SKM-1 treated with dmso at 0.1 percent for 144 hours (cell line): ENCODE data around the gene CST6.

ENCODE experiments used
- DNase-seq: peaks from one replicate; lab custom pipeline; 2025; ENCODE audit not compliant: unreplicated experiment; lab: John Stamatoyannopoulos, UW

Gene CST6

DNA sequence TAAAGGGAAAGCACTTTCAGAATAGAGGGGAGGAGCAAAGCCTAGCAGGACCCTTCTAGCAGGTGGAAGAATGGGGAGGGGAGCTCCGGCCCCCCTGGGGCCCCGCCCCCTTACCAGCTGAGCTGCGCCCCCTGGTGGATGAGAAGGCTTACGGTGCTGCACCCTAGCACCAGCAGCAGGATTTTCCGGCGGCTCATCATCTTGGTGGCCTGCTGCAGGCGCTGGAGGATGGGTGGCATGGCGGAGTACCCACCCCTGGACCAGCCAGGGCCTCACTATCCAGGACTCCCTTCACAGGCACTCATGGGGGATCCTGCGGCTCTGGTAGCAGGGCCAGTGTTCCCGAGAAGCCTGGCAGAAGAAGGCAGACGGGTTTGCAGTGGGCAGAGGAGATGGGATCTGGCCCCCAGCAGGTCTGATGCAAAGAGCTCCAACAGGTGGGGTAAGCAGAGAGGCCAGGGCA, 33.4 kb downstream of the CST6 start:
- peak; percentile 53 for DNase-seq

GRCh38 chr11:66046901-66047300, 35.1 kb downstream of the CST6 start:
- DNase-seq: no peak

DNA sequence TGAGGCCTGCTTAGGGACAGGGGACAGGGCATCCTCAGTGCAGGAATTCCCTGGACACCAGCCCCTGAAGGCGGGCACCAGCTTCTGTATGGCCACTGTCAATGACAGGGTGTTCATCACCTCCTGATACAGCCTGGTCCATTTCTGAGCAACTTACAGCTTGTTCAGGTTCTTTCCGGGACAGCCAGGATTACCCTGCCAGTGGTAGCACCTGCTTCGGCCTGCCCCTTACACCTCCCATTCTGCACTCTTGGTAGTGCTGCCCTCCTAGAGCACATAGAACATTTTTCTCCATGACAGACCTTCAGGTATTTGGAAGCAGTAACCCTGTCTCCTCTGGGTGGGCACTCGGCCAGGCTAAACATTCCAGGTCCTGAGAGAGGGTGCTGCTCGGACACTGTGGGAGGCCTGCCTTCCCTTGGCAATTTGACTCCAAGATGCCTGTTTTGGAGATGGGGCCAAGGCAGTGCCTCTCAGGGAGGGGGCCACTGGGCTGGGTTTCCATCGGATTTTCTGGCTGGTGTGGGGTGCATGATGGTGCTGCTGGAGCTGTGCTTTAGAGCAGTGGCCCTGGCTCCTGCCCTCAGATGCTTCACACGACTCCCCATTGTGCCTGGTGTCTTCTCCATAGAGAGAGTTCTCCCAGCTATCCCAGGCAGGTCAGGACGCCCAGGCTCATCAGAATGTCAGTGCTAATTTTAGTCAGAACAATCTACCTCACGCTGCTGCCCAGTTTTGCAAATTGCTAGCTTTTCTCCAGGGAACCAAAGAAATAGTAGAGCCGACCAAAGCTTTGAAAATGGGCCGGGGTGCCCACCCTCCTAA, 35.9 kb downstream of the CST6 start:
- DNase-seq: no peak

GRCh38 chr11:66048547-66049323, 36.9 kb downstream of the CST6 start, which contains the start of gene GAL3ST3:
Gene GAL3ST3, minus strand, starts transcription at chr11:66049161. Its CDS starts 3,746 bp downstream, at chr11:66045415.
- no peak for DNase-seq

DNA sequence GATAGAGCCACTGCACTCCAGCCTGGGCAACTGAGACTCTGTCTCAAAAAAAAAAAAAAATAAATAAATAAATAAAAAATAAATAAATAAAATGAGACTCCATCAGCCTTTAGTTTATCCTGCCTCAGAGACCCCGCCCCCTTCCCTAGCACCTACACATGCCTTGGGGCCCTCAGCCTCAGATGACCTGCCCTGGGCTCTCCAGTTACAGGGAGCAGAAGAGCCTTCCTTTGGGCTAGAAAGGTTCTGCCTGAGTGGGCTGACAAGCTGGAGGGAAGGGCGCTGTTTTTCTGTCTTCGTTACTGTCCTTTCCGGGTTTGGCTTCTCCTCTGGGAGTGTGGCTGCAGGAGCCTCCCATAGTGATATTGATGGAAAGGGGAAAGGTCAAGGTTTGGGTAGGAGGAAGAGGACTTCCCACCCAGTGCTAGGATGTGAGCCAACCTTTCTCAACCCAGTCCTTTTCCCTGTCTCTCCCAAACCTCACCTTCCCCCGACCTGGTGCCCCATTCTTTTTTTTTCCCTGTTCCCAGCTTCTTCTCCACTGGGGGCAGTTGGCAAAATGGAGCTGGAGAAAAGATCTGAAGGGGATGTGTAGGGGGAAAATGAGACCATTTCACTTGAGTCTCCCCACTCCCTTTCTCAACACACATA, 38.9 kb downstream of the CST6 start:
- DNase-seq: no peak

GRCh38 chr11:66051371-66051765, 39.6 kb downstream of the CST6 start:
- no peak for DNase-seq

DNA sequence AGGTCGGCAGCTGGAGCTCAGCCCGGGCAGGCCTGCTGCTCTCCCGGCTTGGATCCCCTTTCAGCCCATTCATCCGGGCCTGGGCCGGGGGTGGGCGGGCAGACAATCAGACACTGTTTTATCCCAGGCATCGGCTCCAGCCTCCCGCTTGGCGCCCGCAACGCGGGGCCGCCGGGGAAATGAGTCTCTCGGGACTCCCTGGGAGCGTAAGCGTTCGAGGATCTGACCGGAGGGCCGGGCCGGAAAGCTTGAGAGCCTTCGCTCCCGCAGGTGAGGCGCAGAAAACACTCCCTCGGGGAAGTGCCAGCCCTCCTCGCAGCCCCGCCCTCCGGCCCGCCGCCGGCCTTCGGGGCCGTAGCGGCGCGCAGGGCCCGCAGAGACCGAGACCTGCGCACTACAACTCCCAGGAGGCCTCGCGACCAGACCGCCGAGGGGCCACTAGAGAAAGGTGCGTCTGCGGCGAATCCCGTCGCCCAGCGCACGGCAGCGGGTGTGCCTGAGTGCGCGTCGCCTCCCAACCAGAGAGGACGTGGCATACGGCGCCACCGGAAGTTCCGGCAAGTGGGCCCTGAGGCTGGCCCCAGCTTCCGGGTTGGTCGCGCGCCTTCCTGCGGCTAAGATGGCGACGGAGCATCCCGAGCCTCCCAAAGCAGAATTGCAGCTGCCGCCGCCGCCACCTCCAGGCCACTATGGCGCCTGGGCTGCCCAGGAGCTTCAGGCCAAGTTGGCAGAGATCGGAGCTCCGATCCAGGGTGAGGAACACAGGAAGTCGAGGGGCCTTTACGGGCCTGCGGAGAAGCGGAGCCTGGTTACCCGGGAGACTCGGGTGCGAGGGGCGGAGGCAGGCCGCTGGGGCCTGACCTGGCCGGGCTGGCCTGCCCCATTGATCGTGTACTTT, 40.2 kb downstream of the CST6 start, which contains the start of gene SF3B2:
Gene SF3B2 (plus strand): TSS at position 599 of the 898 bp plus-strand sequence. CDS start 21 bp downstream, at position 620.
- peak; percentile 96 for DNase-seq

GRCh38 chr11:66052664-66052982, 40.8 kb downstream of the CST6 start:
- DNase-seq: no peak

- DNase-seq: no peak
Observed at GRCh38 chr11:66055021-66055420, 43.2 kb downstream of the CST6 start.

DNA sequence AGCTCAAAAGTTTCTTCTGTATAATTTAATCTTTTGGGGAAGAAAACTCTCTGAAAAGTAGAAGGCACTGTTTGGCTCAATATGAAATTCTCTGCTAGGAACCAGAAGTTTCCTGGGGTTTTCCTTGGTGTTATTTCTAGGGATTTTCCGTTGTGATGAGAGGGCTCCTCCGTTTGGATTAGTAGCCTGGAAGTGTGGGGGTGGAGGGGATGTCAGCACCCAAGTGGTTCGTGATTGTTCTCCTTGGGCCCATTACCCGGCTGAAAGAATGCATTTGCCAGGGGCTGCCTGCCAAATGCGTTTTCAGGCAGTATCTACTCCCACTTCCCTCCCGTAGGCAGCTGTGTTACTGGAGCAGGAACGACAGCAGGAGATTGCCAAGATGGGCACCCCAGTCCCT, 44.7 kb downstream of the CST6 start:
- DNase-seq: no peak

GRCh38 chr11:66059966-66060680, 48.3 kb downstream of the CST6 start:
- no peak for DNase-seq

- DNase-seq: no peak
Observed at GRCh38 chr11:66061268-66061667, 49.5 kb downstream of the CST6 start.

DNA sequence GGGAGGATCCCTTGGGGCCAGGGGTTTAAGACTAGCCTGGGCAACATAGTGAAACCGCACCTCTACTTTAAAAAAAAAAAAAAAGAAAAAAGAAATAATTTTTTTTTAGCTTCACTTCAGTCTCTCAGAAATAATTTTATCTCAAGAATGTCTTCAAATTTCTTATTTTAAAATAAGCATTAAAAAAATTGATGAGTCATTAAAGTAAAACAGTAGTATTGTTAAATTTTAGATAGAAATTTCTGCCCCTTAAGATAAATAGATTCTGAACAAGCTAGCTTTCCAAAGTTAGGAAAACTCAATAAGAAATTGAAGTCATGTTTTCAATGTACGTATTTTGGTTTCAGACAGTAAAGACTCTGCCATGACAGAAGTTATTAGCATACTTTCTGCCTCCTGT, 50.6 kb downstream of the CST6 start:
- DNase-seq: no peak
